GM12801 (cell line): ENCODE results near the gene MYO7A.

ENCODE experiments used
- CTCF ChIP-seq: IDR thresholded peaks from one replicate; pipeline ENCODE4 v1.5.1; 2011; ENCODE audit warnings: control low read depth; ENCODE audit not compliant: insufficient read length; ENCODE audit errors: extremely low read depth

MYO7A gene

GRCh38 chr11:77187776-77188632 lies 60.0 kb downstream of the MYO7A start:
- no peak for TF ChIP-seq CTCF

GRCh38 chr11:77188633-77189491 lies 60.8 kb downstream of the MYO7A start:
- TF ChIP-seq CTCF: no peak

- no peak for TF ChIP-seq CTCF
Observed at GRCh38 chr11:77189588-77190210, 61.7 kb downstream of the MYO7A start.

GRCh38 chr11:77190331-77191075 lies 62.5 kb downstream of the MYO7A start:
- no peak for TF ChIP-seq CTCF

- no peak for TF ChIP-seq CTCF
Observed at GRCh38 chr11:77191429-77191822, 63.4 kb downstream of the MYO7A start.

GRCh38 chr11:77191823-77192495 lies 63.9 kb downstream of the MYO7A start:
- TF ChIP-seq CTCF: no peak
